Left hindlimb (tissue), 1 donor: ENCODE results near the gene RCC2.
"Not testable (repeated sequence)": the region's sequence is repeated elsewhere in the genome, so short reads cannot be mapped to it uniquely, and the experiment has no call there.

Experiments used
- DNase-seq: peaks from one replicate; pipeline ENCODE4 v3.0.0-alpha.2; 2018

The RCC2 gene

DNA sequence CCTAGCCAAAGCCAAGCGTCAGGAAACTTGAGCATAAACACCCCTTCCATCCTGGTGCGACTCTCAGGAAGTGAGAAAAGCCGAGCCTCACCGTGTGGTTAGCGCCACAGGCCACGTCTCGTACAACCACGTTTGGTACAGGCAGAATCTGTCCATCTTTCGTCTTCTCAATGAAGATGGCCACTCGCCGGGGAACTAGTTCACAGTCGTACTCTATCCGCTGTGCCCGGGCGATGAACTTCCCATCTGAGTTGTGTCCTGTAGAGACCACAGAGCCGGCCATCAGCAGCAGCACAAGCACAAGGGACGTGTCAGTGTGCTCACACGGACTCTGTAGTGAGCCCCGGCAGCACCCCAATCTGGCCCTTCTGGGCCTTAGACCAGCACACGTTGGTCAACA, 23.1 kb downstream of the RCC2 start:
- DNase-seq, result no peak

DNA sequence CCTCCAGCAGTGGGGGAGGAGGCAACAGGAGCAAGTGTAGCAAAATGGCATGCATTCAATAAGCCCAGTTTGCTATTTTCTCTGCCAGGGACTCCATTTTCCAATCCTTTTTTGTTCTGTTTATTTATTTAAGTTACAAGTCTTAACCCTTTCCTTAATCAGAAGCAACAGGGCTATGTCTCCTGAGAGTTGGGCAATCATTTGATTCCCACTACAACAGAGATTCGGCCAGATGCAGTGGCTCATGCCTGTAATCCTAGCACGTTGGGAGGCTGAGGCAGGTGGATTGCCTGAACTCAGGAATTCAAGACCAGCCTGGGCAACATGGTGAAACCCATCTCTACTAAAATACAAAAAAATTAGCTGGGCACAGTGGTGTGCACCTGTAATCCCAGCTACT, 25.5 kb downstream of the RCC2 start:
- DNase-seq, result no peak

DNA sequence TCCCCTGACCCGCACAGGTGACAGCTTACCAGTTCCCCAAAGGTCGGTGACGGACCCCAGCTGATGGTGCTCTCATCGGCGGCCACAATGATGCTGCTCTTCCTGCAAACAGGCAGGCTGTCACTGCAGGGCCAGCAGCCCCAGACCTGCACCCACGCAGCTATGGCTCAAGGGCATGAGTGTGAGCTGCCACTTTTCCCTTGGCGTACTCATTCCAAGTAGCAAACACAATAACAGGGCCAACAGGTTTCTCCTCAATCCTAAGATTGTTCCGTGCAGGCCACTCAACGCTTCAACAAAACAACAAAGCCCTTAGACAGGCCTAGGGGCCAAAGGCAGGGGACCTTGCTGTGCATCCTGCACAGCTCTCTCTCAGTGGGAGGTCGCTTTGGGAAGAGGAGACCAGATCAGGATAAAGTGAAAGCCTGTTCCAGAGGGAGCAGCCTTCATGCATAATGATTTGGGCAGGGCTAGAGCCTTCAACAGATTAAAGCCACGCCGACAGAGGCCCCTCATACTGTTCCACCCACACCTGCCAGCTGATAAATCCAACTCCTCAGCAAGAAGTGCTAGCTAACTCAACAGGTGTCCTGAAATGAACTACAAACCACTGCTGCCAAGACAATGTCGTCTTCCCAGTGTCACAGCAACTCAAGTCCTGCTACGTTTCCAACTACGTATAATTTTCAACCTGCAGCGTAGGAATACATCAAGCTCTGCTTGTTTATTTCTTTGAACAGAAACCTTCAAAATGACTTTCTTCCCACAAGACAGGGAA, 27.2 kb downstream of the RCC2 start:
- DNase-seq, result no peak

DNA sequence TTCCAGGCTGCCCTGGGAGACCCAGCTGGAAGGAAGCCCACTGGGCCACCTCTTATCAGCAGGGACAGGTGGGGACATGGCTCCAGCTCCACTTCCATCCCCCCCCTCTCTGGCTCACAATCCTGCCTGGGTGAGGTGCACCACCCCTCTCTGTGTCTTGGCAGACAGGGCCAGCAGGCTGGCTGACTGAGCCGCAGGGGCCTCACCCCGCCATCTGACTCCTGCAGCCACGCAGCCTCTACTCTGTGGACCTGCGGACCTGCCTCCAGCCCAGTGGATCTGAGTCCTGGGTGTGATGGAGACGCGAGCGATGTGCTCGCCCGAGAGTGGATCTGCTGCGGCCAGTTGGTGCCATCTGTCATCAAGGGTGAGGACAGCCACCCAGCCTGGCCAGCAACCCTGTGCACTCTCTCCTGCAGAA, 30.1 kb downstream of the RCC2 start:
- no peak for DNase-seq

DNA sequence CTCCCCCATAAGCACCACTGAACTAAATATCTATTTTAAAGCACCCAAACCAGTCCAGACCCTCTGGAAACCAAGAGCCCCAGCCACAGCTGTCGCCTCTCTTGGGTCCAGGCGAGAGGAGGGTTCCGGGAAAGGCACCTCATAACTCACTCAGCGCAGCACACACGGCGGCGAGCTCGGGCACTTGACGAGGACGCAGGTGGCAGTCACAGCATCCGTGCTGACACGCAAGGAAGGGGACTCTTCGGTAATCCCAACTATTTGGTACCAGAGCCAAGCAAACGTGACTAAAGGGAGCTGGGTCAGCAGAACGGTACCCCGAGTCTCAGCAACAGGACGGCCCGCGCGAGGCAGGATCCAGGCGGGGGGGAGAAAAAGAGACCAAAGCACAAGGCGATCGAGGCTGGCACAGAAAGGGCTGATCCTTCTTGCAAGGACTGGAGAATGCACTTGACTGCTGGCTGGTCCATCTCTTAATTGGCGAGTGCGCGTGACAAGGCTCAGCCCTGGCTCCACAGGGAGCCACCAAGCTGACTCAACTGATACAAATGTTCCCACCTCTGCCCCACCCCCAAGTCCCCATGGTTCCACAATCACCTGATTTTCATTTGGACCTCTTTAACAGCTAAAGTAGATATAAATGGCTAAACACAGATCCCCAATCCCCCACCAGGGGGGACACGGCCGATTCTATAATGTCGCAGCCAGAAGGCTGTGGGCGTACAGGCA, 31.5 kb downstream of the RCC2 start:
- DNase-seq, result not testable (repeated sequence)

DNA sequence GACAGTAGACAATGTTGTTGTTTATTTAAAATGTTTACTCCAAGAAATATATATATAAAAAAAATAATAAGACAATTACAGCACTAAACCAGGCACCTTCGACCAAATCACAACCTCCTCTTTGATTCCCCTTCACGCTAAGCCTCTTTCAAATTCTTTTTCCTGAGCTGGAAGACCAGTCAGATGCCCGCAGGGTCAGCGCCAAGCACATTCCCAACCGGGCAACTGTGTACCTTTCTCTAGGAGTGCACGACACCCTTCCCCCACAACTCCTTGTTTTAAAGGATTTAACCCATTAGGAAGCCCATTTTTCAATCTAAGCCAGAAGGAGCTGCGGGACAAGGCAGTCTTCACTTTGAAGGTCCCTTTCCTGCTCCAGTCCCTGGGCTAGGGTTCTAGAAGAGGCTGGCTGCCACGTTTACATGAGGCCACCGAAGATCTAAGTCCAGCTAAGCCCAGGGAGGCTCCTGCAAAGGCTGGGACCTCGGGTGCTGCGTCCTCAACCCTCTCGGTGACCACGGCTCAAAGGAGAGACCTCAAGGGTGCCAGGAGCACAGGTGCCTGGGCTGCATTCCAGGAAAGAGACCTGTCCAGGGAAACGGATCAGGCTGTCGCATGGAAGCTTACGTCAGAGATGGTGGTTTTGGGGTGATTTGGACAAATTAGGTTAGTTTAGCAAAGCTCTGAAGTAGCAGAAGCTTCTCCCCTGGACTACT, 32.6 kb downstream of the RCC2 start:
- DNase-seq, result not testable (repeated sequence)

DNA sequence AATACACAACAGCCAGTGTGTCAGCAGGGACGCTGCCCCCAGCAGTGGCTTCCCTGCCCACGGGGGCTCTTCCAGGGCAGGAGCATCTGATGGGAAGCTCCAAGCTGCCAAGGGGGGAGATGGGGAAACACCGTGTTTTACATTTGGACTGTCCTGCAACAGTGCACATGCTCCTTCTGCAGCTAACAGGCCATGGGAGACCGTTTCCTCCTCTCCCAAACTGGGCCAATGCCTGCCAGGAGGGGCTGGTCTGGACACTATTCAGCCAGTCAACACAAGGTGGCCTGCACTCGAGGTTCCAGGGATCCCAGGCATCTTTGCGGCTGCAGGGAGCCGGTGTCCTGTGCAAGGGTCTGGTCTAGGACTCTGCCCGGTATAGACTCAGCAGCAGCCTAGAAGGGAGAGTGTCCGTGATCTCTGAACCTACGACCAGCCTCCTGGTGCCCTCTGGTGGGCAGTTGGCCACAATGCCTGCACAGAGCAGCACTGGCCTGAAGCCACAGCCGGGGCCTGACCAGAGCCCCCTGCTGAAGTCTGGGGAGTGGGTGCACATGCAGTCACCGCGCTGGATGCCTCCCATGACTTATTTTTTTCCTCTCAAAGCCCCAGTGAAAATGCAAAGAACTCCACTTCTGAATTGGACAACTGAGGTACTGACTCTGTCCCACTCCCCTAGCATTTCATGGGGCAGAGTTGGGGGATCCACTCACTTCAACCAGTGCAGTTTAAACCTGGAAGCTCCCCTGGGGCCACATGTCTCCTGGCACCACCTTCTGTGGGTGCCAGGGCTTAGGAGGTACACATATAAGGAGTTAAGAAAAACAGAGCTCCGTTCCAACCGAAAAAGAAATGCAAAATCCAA, 33.3 kb downstream of the RCC2 start:
- peak; percentile 58 for DNase-seq

DNA sequence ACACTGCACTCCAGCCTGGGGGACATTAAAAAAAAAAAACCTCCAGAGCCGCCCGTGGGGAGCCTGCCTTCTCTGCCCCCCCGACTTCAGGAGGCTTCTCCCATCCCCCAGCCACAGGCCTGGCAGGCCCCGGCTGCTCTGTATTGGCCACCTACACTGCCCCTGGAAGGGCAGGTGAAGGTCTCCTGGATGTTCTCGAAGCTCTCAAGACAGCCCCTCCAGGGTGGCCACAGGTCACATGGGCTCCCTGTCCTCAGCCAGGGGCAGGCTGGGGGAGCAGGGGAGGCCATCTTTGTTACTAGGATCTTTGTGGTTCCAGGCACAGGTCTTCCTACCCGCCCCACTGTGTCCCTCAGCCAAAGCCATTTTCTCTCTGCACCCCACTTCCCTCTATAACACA, 34.7 kb downstream of the RCC2 start:
- no peak for DNase-seq

DNA sequence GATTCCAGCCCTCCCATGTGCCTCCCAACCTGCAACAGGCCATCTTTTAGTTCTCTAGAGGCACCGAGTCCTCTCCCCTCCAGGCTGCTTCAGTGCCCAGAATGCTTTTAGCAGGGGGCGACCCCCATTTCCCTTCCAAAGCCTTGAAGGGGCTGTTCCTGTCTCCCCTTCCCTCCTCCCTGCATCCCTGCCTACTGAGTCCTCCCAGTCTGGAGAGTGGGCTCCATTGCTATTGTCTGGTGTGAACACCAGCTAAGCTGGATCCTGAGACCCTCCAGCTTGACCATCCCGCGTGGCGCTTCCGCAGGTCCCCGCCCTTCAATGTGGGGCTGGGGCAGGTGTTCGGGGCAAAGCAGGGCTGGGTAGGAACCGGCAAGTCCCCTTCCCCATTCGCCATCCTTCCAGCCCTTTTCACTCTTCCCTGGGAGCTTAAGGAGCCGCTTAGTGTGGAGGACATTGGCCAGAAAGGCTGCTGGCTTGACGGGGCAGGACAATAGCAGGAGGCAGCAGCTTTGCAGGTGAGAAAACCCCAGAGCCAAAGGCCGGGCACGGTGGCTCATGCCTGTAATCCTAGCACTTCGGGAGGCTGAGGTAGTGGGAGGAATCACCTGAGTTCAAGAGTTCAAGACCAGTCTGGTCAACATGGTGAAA, 35.3 kb downstream of the RCC2 start:
- DNase-seq, result no peak

DNA sequence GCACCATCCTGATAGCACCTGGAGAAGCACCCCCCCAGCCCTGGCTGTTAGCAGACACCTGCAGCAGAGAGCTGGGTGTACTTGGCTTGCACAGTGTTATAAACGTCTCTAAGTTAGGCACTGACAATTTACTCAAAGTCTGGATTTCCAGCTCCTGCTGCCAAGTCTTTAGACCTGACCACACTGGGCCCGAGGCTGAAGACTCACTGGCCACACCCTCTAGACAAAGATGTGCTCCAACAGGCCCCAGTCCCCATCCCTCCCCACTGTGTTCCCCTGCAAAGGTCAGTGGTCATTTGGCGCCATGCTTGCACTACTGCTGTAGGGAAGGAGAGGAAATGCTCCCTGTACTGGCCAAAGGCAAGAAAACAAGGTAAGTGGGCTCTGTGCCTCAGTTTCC, 36.4 kb downstream of the RCC2 start:
- DNase-seq, result no peak

DNA sequence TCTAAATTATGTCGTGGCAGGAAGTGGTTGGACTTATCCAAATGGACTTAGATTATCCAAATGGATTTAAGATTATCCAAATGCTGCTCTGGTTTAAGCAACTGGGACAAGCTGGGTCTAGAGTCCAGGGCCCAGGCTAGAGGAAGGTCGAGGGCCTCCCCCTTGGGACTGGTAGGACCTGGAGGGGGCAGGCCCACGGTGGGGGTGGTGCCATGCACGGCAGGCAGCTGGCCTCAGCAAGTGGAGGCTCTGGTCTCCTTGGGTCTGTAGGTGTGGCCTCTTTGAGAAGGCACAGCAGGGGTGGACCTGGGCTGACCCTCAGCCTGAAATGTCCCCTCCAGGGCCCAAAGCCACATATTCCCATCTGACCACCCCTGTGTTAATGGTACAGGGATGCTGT, 37.6 kb downstream of the RCC2 start:
- no peak for DNase-seq

DNA sequence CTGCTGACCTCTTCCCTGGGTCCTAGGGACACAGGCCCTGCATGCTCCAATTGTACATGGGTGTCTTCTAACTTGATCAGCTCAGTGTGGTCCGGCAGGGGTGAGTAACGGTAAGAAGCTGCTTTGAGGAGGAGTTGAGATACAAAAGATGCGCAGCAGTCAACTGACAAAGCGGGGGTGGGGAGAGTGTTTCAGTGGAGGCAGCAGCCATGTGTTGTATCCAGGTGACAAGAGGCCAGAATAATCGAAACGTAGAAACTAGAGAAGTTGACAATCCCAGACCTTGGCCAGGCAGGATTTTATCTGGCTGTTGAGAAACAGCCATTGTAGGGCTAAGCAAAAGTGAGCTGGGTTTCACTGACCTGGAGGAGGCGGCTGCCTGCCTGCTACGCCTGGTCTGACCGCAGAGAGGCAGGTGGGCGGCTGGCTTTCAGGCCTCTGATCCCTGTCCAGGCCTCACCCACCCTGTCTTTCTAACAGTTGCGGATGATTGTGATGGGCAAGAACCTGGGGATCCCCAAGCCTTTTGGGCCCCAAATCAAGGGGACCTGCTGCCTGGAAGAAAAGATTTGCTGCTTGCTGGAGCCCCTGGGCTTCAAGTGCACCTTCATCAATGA, 38.6 kb downstream of the RCC2 start:
- no peak for DNase-seq

DNA sequence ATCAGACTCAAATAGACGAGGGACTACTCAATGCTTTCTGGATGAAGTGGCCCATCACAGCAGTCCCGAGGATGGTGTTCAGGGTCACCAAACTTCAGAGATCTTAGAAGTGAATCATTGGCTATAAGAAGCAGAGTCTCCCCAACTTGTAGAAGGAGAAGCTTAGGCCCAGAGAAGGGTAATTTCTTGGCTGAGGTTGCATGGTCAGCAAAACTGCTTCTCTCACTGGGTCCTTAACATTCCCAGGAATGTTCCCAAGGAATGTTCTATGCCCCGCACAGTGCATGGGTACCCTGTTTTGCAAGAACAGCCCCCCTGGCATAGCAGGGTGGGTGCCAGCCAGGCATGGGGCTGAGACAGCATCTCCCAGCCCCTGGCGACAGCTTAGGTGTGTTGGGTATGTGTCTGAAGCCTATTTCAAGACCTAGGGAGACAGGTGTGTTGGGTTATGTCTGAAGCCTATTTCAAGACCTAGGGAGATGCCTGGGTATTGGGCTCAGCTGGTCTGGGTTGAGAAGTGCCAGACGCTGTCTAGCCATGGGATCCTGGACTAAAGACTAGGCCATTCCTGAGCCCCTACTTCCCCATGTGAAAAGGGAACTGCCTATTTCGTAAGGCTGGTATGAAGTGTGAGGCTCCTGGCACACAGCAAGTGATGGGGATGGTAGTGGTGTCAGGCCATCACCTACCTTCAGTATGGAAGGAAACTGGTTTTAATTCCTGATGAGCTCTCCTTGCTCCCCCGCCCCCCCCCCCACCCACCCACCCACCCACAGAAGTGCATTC, 41.4 kb downstream of the RCC2 start:
- no peak for DNase-seq

DNA sequence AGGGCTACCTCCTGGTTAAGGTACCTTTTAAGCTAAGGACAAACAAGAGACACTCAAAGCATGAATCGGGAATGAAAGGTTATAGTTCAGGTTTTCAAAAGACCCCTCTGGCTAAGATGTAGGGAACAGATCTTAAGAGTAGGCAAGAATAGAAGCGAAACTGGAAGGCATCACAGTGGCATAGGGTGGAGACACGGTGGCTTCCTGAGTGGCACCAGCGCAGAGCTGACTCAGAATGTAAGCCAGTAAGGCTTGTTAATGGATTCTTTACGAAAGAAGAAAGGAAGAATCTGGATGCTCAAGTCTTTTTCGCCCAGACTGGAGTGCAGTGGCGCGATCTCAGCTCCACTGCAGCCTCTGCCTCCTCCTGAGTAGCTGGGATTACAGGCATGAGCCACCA, 46.2 kb downstream of the RCC2 start:
- DNase-seq, result no peak

DNA sequence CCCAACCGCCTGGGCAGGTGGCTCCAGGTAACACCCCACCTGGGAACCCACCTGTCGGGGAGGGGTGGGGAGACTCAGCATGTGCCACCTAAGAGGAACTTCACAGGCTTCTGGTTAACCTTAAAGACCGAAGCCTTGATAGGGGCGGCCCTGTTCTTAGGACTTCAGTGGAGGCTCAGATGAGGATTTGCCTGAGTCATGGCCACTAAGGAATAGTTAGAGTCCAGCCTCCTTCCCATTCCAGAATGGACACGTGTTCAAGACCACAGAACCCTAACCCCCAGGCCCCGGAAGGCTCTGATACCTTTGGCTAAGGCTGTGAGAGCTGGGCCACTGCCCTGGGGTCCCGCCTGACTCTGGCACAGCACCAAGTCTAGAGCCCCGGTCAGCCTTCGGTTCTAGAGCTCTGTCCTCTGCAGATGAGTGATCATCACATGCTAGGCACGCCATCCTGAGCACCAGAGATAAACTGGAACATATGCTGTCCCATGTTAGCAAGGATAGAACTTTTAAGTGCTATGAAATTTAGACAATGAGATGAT, 47.2 kb downstream of the RCC2 start:
- no peak for DNase-seq

DNA sequence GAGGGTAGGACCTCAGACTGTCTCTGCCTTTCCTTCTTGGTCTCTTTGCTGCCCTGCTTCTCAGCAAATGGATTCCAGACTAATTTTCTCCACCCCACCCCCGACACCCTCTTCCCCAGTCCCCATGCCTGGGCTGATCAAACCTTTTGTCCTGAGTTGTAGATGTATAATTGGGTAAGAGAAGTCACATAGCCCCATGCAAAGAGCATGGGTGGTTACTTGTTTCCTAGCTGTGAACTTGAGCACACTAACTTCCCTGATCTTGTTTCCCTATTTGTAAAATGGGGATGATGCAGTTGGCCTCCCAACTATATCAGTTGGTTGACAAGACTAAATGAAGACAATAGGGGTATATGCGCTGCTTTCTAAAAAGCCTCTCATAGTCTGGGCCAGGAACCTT, 58.3 kb downstream of the RCC2 start:
- no peak for DNase-seq

DNA sequence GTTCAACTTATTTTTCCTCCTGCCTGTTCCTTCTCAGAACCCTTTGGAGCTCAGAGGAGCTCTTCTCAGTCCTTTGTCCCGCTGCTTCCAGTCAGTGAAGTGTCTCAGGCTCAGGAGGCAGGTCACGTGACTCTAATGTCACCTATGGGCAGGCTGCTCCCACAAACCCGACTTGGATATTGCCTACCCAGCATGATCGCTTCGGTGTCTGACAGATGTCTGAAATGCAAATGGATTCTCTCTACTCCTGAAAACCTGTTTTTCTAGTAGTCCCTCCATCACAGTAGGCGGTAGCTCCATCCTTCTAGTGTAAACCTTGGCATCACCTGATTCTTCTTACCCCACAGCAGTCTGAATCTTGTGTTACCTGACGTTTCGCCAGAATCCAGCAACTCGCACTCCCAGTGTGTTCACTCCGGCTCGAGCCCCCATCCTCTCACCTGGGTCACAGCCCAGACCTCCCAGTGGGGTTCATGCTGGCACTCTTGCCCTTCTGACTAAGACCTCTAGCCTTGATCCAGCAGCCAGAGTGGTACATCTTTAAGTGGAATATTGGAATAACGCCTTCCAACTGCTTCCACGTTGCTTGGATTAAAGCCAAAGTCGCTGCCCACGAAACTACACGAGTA, 62.0 kb downstream of the RCC2 start:
- DNase-seq, result no peak

DNA sequence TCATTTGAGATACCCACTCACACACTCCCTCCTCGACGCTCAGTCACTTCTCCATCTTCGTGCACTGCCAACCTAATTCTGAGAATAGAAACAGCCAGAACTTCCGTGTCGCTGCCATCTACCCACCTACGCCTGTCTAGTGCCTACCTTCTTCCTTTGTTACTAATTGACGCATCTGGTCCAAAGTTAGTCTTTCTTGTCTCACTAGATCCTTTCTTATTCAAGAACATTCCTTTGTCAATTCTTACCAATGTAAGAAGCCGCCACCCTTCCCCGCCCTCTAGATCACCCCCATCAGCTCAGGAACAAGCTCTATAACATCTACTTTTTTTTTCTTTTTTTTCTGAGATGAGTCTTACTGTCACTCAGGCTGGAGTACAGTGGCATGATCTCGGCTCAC, 63.8 kb downstream of the RCC2 start:
- no peak for DNase-seq

DNA sequence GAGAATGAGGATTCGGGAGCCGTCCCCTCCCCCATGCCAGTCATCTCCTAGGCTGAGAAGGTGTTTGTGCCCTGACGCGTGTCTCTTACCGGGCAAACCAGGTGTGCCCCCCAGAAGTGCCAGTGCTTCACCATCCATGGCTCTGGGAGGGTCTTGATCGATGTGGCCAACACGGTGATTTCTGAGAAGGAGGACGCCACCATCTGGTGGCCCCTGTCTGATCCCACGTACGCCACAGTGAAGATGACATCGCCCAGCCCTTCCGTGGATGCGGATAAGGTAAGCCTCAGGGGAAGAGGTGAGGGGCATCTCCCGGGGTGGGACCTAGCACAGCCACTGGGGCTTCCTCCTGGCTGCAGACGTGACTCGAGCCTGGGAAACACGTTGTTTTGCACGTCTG, 66.5 kb downstream of the RCC2 start:
- no peak for DNase-seq

DNA sequence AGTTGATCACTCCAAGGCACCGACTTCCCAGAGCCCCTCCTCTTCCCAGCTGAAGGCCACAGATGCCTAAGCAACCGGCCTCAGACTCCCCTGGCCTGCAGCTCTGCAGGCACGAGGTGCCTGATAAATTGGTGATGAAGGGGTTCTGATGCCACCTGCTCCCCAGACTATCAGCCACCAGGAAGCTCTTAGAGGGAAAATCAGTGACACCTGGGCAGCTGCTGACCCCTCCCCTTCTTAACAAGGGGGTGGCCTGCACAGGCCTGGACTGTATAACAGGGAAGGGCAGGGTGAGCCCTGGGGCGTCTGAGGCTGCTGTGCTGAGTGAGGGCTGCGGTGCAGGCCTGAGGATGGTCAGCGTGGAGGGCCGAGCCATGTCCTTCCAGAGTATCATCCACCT, 67.6 kb downstream of the RCC2 start, which contains the start of gene PADI6:
TSS of gene PADI6 (plus strand) at position 301 of the 400 bp plus-strand sequence. CDS start at position 351, 50 bp downstream.
- DNase-seq, result no peak
